RWPE2 (cell line): ENCODE data around the gene SDR9C7.

Experiments
- ATAC-seq: fragments of 200-7000 bp; cut with Tn5 transposase; 3 replicates; pipeline ENCODE4 v1.9.1; 2021; ENCODE audit warnings: low read depth
- DNase-seq: peaks from one replicate; pipeline ENCODE4 v3.0.0-alpha.2; 2020; ENCODE audit warnings: low spot score
- H3K27ac ChIP-seq: fragments of 450-650 bp; 2 replicates; pipeline ENCODE4 v1.5.1; 2017; ENCODE audit warnings: mild to moderate bottlenecking; ENCODE audit not compliant: poor library complexity, severe bottlenecking
- H3K27me3 ChIP-seq: fragments of 250-450 bp; sonication (Bioruptor Pico); 2 replicates; pipeline ENCODE4 v1.5.1; 2021; ENCODE audit warnings: mild to moderate bottlenecking, moderate library complexity; ENCODE audit not compliant: insufficient read depth, poor library complexity, severe bottlenecking
- H3K36me3 ChIP-seq: fragments of 250-450 bp; sonication (Bioruptor Pico); 2 replicates; pipeline ENCODE4 v1.5.1; 2020; ENCODE audit warnings: low read depth, mild to moderate bottlenecking, moderate library complexity
- H3K4me1 ChIP-seq: fragments of 250-450 bp; sonication (Bioruptor Pico); 2 replicates; pipeline ENCODE4 v1.5.1; 2021; ENCODE audit warnings: mild to moderate bottlenecking, moderate library complexity; ENCODE audit not compliant: insufficient read depth, poor library complexity, severe bottlenecking
- H3K4me3 ChIP-seq: fragments of 250-450 bp; sonication (Bioruptor Pico); 2 replicates; pipeline ENCODE4 v1.5.1; 2021; ENCODE audit warnings: mild to moderate bottlenecking, moderate library complexity; ENCODE audit not compliant: severe bottlenecking
- H3K9me3 ChIP-seq: fragments of 250-450 bp; sonication (Bioruptor Pico); 2 replicates; pipeline ENCODE4 v1.5.1; 2021; ENCODE audit warnings: mild to moderate bottlenecking, moderate library complexity; ENCODE audit not compliant: severe bottlenecking
- CTCF ChIP-seq: fragments of 450-650 bp; IDR thresholded peaks from one replicate; pipeline ENCODE4 v1.5.1; 2017; ENCODE audit warnings: mild to moderate bottlenecking, moderate library complexity; ENCODE audit not compliant: poor library complexity, severe bottlenecking

The SDR9C7 gene

GRCh38 chr12:56878010-56878339 is 56.2 kb downstream of the SDR9C7 start:
- Histone ChIP-seq H3K4me1 (no peaks in the 10 kb centered on the region), H3K27me3 (no peaks in the 10 kb centered on the region), H3K4me3 (no peak overlapping the region), H3K9me3 (peaks cover 2% of the 10 kb centered on the region), H3K36me3 (no peaks in the 10 kb centered on the region), H3K27ac (no peak overlapping the region)
- no peak for DNase-seq
- ATAC-seq: no peak
- no peak for TF ChIP-seq CTCF

- no peak for DNase-seq
- no peak for TF ChIP-seq CTCF
- Histone ChIP-seq H3K9me3 (peaks cover 2% of the 10 kb centered on the region), H3K27ac (no peak overlapping the region), H3K4me3 (no peak overlapping the region), H3K27me3 (no peaks in the 10 kb centered on the region), H3K36me3 (no peaks in the 10 kb centered on the region), H3K4me1 (no peaks in the 10 kb centered on the region)
- ATAC-seq: no peak
Measured at GRCh38 chr12:56877195-56878009, 56.8 kb downstream of the SDR9C7 start.

- DNase-seq (no peak), ATAC-seq (no peak)
- no peaks in the 10 kb centered on the region for H3K9me3 ChIP-seq
- no peaks in the 10 kb centered on the region for H3K27me3 ChIP-seq
- no peaks in the 10 kb centered on the region for H3K4me1 ChIP-seq
- no peak for TF ChIP-seq CTCF
- no peaks in the 10 kb centered on the region for H3K36me3 ChIP-seq
- H3K4me3 ChIP-seq: no peak overlapping the region
- H3K27ac ChIP-seq: no peak overlapping the region
Measured at GRCh38 chr12:56874821-56875220, 59.4 kb downstream of the SDR9C7 start.

GRCh38 chr12:56873382-56873781 is 60.8 kb downstream of the SDR9C7 start:
- H3K9me3 ChIP-seq: peaks cover 2% of the 10 kb centered on the region
- ATAC-seq (no peak), DNase-seq (no peak)
- no peak for TF ChIP-seq CTCF
- no peak overlapping the region for H3K4me3 ChIP-seq
- H3K36me3 ChIP-seq: no peaks in the 10 kb centered on the region
- no peaks in the 10 kb centered on the region for H3K27me3 ChIP-seq
- no peaks in the 10 kb centered on the region for H3K4me1 ChIP-seq
- H3K27ac ChIP-seq: no peak overlapping the region
